Stimulated activated CD4-positive, alpha-beta T cell treated with anti-CD3 and anti-CD28 coated beads, Interleukin-2, amount 100 ng/mL, for 4 hours (primary cell): ENCODE data around the gene CCT7.
"Not testable (repeated sequence)": the region's sequence is repeated elsewhere in the genome, so short reads cannot be mapped to it uniquely, and the experiment has no call there.

Source experiments
- DNase-seq: peaks from one replicate; pipeline ENCODE4 v3.0.0-alpha.2; 2020; ENCODE audit warnings: low read depth

Gene CCT7

GRCh38 chr2:73233932-73234832, at the start of gene CCT7:
Gene CCT7 (plus strand): TSS chr2:73234308. CDS start chr2:73234379, 71 bp downstream.
- peak; percentile 82 for DNase-seq

- no peak for DNase-seq
Measured at GRCh38 chr2:73185965-73186364, 48.1 kb upstream of the CCT7 start.

DNA sequence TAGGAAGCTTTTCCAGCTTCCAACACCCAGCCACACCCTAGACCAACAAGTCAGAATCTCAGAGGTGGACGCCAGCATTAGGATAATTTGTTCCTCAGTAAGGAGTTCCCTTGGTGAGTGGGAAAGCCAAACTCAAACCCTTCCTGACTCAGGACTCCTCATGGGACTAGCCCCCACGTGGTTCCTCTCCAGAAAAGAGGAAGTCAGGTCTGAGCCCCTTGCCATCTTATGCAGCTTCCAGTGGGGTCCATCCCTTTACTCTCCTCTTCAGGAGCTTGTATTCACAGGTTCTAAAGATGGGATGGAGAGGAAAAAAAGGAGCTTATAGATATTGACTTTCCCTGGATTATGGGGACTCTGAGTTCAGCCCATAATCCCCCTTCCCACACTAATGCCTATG, 46.6 kb upstream of the CCT7 start:
- no peak for DNase-seq

- DNase-seq: no peak
Measured at GRCh38 chr2:73197579-73197978, 36.5 kb upstream of the CCT7 start.

GRCh38 chr2:73200281-73200680, 33.8 kb upstream of the CCT7 start:
- not testable (repeated sequence) for DNase-seq

GRCh38 chr2:73202156-73203054, 31.7 kb upstream of the CCT7 start, which contains the start of gene NOTO:
Gene NOTO (plus strand): TSS chr2:73202574. CDS start chr2:73202667, 93 bp downstream.
- DNase-seq: no peak

- no peak for DNase-seq
Measured at GRCh38 chr2:73203055-73203681, 30.9 kb upstream of the CCT7 start.

GRCh38 chr2:73205611-73206010, 28.5 kb upstream of the CCT7 start:
- DNase-seq: no peak

DNA sequence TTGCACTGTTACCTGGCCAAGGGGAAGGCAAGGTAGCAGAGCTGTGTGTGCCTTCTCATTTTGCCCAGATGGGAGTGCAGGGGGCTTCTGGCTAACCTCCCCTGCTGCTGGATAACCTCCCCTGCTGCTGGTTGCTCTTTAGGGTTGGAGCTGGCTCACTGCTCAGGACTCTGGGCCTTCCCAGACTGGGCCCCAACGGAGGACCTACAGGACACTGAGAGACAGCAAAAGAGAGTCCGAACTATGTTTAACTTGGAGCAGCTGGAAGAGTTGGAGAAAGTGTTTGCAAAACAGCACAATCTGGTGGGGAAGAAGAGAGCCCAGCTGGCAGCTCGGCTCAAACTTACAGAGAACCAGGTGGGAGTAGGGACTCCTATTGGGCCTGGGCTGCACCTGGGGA, 25.9 kb upstream of the CCT7 start:
- DNase-seq: no peak

DNA sequence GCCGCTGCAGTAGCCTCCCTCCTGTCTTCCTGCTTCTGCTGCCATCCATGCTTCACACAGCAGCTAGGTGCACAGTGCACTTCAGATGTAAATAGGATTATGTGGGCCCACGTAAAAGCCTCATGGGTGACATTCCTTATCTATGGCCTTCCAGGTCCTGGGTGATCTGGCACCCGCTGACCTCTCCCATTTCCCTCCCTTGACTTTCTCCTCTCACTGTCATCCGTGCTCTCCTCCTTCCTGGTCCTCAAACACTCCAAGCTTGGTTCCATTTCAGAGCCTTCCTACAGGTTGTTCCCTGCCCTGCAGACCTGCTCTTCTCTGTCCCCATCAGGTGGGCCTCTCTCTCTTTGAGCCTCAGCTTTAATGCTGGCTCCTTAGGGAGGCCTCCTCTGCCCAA, 24.1 kb upstream of the CCT7 start:
- DNase-seq: no peak

GRCh38 chr2:73210696-73211095, 23.4 kb upstream of the CCT7 start:
- no peak for DNase-seq

DNA sequence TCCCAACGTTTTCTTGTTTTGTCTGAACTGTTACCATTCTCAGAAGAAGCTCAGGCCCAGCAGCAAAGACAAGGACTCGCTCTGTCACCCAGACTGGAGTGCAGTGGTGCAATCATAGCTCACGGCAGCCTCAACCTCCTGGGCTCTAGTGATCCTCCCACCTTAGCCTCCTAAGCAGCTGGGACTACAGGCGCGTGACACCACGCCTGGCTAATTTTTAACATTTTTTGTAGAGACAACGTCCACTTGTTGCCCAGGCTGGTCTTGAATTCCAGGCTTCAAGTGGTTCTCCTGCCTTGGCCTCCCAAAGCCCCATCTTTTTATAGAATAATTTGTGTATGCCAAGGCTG, 22.0 kb upstream of the CCT7 start:
- no peak for DNase-seq

- peak; percentile 49 for DNase-seq
Measured at GRCh38 chr2:73212448-73213176, 21.5 kb upstream of the CCT7 start.

DNA sequence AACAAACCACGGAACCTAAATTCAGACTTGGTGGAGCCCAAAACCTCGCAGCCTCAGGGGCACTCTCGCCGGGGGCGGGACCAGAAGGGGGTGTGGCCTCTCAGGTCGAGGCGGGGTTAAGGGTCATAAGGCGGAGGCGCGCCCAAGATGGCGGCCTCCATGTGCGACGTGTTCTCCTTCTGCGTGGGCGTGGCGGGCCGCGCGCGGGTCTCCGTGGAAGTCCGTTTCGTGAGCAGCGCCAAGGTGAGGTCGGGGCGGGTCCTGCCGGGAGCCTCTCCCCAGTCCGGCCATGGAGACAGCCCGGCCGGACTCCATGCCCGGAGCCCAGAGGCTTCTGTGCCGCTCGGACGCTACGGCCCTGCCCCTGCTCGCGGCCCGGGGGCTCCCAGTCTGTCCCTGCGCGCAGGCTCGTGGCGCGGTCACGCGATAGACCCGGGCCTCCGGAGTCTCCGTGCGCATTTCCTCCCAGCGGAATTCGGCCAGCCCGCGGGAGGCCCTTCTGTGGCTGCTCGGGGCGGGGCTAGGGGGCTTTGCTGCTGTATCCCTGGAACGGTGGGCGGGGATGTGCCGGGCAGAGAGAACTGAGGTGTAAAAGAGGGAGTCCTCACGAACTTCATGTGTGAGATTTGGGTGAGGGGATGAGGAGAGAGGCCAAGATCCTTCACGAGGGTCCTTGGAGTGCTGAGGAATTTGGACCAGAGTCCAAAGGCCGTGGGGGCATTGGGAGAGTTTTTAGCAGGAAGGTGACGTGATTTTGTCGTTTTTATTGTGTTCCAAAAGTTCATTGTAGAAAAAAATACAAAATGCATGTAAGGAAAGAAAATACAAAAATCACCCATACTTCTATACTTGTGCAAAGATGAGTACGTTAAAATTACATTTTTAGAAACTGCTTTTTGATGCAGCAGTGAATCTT, 19.7 kb upstream of the CCT7 start, which contains the start of gene SMYD5:
SMYD5 (plus strand) TSS at position 126 of the 916 bp plus-strand sequence; CDS start at position 148, 22 bp downstream.
- DNase-seq: peak; percentile 90

DNA sequence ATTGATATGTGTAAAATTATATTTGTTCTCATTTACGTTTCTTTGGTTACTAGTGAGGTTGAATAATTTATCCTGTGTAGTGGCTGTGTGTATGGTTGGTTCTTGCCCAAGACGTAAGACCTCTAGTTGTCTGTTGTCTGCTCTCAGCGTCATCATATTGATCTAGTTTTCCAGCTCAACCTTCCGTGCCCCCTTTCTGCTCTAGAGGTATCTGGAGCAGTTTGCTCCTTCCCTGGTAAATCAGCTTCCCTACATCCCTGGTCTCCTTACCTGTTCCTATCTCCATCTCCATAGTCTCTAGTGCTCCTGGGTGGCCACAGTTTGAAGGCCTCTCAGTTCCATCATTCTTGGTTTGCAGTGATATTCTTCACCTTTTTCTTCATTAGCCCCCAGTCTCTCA, 18.9 kb upstream of the CCT7 start:
- DNase-seq: no peak

GRCh38 chr2:73217160-73217559, 16.9 kb upstream of the CCT7 start:
- no peak for DNase-seq

DNA sequence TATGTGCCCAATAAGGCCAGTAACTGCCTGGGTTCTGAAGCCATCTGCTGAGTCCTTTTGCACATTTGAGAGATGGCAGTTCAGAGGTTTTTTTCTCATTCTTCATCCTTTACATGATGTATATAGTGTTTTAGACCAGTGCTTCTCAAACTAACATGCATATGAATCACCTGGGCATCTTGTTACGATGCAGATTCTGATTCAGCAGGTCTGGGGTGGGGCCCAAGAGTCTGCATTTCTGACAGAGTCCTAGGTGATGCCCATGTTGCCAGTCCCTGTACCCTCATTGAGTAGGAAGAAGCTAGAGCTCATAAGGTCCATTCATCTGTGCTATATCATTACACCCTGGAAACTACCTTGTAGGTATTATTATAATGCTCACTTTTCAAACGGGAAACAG, 16.3 kb upstream of the CCT7 start:
- DNase-seq: no peak

GRCh38 chr2:73218298-73218697, 15.8 kb upstream of the CCT7 start:
- DNase-seq: no peak

DNA sequence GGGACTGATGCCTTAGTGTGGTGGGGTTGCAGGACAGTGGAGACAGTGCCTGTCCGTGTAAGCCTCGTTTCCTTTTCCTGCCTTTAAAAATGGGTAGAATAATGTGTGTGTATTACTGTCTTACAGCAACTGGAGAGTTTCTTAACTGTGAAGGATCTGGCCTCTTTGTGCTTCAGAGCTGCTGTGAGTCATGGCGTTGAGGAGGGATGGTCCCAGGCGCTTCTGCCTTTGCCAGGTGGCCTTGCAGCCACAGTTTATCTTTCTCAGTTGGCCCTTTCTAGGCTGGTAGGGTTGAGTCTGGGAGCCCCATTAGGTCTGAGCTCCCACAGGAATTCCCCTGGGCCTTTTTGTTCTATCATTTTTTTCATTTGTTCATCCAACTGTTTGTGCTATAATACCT, 10.3 kb upstream of the CCT7 start:
- no peak for DNase-seq

DNA sequence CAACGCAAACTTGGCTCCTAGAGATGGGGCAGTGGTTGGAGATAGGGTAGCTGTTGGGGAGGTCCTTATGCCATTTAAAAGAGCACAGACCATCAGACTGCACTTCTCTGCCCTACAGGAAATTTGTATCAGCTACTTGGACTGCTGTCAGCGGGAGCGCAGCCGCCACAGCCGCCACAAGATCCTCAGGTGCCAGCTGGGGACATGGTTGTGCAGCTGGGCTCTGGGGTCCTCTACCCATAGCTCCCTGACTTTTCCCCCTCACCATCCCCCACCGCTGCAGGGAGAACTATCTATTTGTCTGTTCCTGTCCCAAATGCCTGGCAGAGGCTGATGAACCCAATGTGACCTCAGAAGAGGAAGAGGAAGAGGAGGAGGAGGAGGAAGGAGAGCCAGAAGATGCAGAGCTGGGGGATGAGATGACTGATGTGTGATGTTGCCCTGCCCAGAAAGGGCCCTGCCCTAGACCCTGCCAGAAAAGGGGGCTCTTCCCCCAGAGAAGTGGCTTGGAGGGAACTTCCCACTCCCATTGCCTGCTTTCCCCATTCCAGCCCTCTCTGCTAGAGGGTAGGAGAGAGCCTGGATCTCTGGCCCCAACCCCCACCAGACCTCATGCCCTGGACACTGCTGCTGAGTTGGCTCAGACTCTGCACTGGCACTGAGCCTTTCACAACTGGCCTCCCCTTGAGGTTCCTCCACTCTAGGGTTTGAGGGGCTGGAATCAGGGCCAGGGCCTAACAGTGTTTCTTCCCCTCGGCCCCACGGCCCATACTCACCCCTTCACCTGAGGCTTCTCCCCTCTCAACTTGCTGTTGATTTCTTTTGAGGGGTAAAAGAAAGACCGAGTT, 8.4 kb upstream of the CCT7 start:
- no peak for DNase-seq
